Endothelial cell of hepatic sinusoid (primary cell): ENCODE results near the gene UNC79.
"Not testable (repeated sequence)": the region's sequence is repeated elsewhere in the genome, so short reads cannot be mapped to it uniquely, and the experiment has no call there.

Experiments
- in situ Hi-C: cut with HindIII; loops from 2 replicates; pipeline ENCODE4 v1.10.0; 2017; ENCODE audit warnings: low sequenced_read_pairs

The UNC79 gene

GRCh38 chr14:93493054-93493453 lies 62.3 kb downstream of the UNC79 start:
- in situ Hi-C loops: loop anchor here (5.0 kb wide), 1 partner anchor 39 kb away; no protein-coding TSS in a partner anchor

- in situ Hi-C loops: loop anchor here (5.0 kb wide), 1 partner anchor 39 kb away; no protein-coding TSS in a partner anchor
These were observed 62.9 kb downstream of the UNC79 start for GRCh38 chr14:93493622-93494021.

GRCh38 chr14:93496856-93497741 lies 66.4 kb downstream of the UNC79 start:
- in situ Hi-C loops: no loop called here

- in situ Hi-C loops: no loop called here
These were observed 79.3 kb downstream of the UNC79 start for GRCh38 chr14:93510056-93510455.

- in situ Hi-C loops: no loop called here
These were observed 80.3 kb downstream of the UNC79 start for GRCh38 chr14:93511001-93511400.

GRCh38 chr14:93520053-93520607 lies 89.4 kb downstream of the UNC79 start:
- in situ Hi-C loops: no loop called here

- in situ Hi-C loops: no loop called here
These were observed 91.5 kb downstream of the UNC79 start for GRCh38 chr14:93522221-93522620.

GRCh38 chr14:93525216-93525615 lies 94.5 kb downstream of the UNC79 start:
- in situ Hi-C loops: not testable (repeated sequence)

- in situ Hi-C loops: no loop called here
These were observed 95.1 kb downstream of the UNC79 start for GRCh38 chr14:93525696-93526451.

- in situ Hi-C loops: no loop called here
These were observed 96.5 kb downstream of the UNC79 start for GRCh38 chr14:93527203-93527607.

- in situ Hi-C loops: no loop called here
These were observed 98.3 kb downstream of the UNC79 start for GRCh38 chr14:93528884-93529558.

GRCh38 chr14:93531644-93532043 lies 100.9 kb downstream of the UNC79 start:
- in situ Hi-C loops: loop anchor here (5.0 kb wide), 1 partner anchor 39 kb away; no protein-coding TSS in a partner anchor

GRCh38 chr14:93532541-93532940 lies 101.8 kb downstream of the UNC79 start:
- in situ Hi-C loops: loop anchor here (5.0 kb wide), 1 partner anchor 40 kb away; no protein-coding TSS in a partner anchor

GRCh38 chr14:93533437-93533836 lies 102.7 kb downstream of the UNC79 start:
- in situ Hi-C loops: loop anchor here (5.0 kb wide), 1 partner anchor 41 kb away; no protein-coding TSS in a partner anchor

- in situ Hi-C loops: loop anchor here (5.0 kb wide), 1 partner anchor 42 kb away; no protein-coding TSS in a partner anchor
These were observed 103.1 kb downstream of the UNC79 start for GRCh38 chr14:93533842-93534241.

GRCh38 chr14:93535537-93535936 lies 104.8 kb downstream of the UNC79 start:
- in situ Hi-C loops: no loop called here

- in situ Hi-C loops: no loop called here
These were observed 106.2 kb downstream of the UNC79 start for GRCh38 chr14:93536945-93537344.

- in situ Hi-C loops: no loop called here
These were observed 107.2 kb downstream of the UNC79 start for GRCh38 chr14:93537951-93538350.

GRCh38 chr14:93538413-93538812 lies 107.7 kb downstream of the UNC79 start:
- in situ Hi-C loops: no loop called here

- in situ Hi-C loops: no loop called here
These were observed 109.5 kb downstream of the UNC79 start for GRCh38 chr14:93540235-93540634.

- in situ Hi-C loops: no loop called here
These were observed 113.0 kb downstream of the UNC79 start for GRCh38 chr14:93543766-93544165.
